ENCODE measurements around the gene BROX. TPM values are rescaled to one million over a fixed set of nuclear protein-coding genes. Genes with fewer than 3 reads are reported as not detected.

Gene BROX
- polyA plus RNA-seq, 2 of the 4 experiments (the other 2 are of a cell fraction): 9.9 to 20.1 TPM

DNA sequence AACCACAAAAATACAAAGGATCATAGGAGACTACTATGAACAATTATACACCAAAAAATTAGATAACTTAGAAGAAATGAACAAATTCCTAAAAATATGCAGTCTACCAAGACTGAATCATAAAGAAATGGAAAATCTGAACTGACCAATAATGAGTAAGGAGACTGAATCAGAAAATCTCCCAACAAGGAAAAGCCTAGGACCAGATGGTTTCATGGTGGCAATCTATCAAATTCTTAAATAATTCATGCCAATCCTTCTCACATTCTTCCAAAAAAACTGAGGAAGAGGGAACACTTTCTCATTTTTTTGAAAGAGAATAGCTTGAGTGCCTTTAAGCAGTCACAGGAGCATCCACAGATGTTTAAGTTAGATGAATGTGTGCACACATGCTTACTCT lies 70.7 kb downstream of the BROX start (continued):
- TF ChIP-seq, protein P1, sequence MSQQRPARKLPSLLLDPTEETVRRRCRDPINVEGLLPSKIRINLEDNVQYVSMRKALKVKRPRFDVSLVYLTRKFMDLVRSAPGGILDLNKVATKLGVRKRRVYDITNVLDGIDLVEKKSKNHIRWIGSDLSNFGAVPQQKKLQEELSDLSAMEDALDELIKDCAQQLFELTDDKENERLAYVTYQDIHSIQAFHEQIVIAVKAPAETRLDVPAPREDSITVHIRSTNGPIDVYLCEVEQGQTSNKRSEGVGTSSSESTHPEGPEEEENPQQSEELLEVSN (IDR thresholded peaks at IDR 0.05; ENCODE audit: borderline replicate concordance, low read depth): no peak
- TF ChIP-seq JUNB (IDR thresholded peaks at IDR 0.05) (no peak), RCOR1 (IDR thresholded peaks at IDR 0.05; ENCODE audit: low read depth, low read length) (no peak), GATA3 (IDR thresholded peaks at IDR 0.05; ENCODE audit: borderline replicate concordance) (no peak), RARB (CRISPR knock-in tag; IDR thresholded peaks at IDR 0.05) (no peak)

GRCh38 chr1:222784371-222784770 lies 72.0 kb downstream of the BROX start:
- no peak overlapping the region; the same call in 2 of the 3 replicates for H3K4me2 ChIP-seq

More at GRCh38 chr1:222784371-222784770, 72.0 kb downstream of the BROX start:
- ChIA-PET POLR2A (no interaction called here), CTCF (interaction anchor here (1.4 kb wide), 1 partner anchor 15 kb away, joined by 3 read pairs; no protein-coding TSS in a partner anchor)
- H3K4me1 ChIP-seq: peaks cover 5% of the 10 kb centered on the region; the same call in 1 of the 3 replicates
- ATAC-seq: no peak
- H3K4me3 ChIP-seq: no peak overlapping the region
- no peak for TF ChIP-seq RCOR1 (IDR thresholded peaks at IDR 0.05; ENCODE audit: low read depth, low read length)
- TF ChIP-seq, protein P2, sequence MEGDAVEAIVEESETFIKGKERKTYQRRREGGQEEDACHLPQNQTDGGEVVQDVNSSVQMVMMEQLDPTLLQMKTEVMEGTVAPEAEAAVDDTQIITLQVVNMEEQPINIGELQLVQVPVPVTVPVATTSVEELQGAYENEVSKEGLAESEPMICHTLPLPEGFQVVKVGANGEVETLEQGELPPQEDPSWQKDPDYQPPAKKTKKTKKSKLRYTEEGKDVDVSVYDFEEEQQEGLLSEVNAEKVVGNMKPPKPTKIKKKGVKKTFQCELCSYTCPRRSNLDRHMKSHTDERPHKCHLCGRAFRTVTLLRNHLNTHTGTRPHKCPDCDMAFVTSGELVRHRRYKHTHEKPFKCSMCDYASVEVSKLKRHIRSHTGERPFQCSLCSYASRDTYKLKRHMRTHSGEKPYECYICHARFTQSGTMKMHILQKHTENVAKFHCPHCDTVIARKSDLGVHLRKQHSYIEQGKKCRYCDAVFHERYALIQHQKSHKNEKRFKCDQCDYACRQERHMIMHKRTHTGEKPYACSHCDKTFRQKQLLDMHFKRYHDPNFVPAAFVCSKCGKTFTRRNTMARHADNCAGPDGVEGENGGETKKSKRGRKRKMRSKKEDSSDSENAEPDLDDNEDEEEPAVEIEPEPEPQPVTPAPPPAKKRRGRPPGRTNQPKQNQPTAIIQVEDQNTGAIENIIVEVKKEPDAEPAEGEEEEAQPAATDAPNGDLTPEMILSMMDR (IDR thresholded peaks at IDR 0.05): no peak
- TF ChIP-seq, protein P1 (IDR thresholded peaks at IDR 0.05; ENCODE audit: borderline replicate concordance, low read depth): no peak
- TF ChIP-seq MAZ (IDR thresholded peaks at IDR 0.05; ENCODE audit: borderline replicate concordance, low read depth, low read length): no peak
- TF ChIP-seq CBX8 (IDR thresholded peaks at IDR 0.05): no peak
- TF ChIP-seq, protein P3, sequence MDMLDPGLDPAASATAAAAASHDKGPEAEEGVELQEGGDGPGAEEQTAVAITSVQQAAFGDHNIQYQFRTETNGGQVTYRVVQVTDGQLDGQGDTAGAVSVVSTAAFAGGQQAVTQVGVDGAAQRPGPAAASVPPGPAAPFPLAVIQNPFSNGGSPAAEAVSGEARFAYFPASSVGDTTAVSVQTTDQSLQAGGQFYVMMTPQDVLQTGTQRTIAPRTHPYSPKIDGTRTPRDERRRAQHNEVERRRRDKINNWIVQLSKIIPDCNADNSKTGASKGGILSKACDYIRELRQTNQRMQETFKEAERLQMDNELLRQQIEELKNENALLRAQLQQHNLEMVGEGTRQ (IDR thresholded peaks at IDR 0.05): no peak
- no peak for TF ChIP-seq EHMT2 (IDR thresholded peaks at IDR 0.05; ENCODE audit: low read depth)
- TF ChIP-seq CEBPB (IDR thresholded peaks at IDR 0.05): no peak
- TF ChIP-seq ZNF302 (CRISPR knock-in tag; IDR thresholded peaks at IDR 0.05): no peak
- TF ChIP-seq CHD2 (IDR thresholded peaks at IDR 0.05; ENCODE audit: low read length, partially characterized antibody): no peak
- TF ChIP-seq HES2 (IDR thresholded peaks at IDR 0.05): no peak
- no peak for TF ChIP-seq ZSCAN20 (CRISPR knock-in tag; IDR thresholded peaks at IDR 0.05)
- TF ChIP-seq, protein P4, sequence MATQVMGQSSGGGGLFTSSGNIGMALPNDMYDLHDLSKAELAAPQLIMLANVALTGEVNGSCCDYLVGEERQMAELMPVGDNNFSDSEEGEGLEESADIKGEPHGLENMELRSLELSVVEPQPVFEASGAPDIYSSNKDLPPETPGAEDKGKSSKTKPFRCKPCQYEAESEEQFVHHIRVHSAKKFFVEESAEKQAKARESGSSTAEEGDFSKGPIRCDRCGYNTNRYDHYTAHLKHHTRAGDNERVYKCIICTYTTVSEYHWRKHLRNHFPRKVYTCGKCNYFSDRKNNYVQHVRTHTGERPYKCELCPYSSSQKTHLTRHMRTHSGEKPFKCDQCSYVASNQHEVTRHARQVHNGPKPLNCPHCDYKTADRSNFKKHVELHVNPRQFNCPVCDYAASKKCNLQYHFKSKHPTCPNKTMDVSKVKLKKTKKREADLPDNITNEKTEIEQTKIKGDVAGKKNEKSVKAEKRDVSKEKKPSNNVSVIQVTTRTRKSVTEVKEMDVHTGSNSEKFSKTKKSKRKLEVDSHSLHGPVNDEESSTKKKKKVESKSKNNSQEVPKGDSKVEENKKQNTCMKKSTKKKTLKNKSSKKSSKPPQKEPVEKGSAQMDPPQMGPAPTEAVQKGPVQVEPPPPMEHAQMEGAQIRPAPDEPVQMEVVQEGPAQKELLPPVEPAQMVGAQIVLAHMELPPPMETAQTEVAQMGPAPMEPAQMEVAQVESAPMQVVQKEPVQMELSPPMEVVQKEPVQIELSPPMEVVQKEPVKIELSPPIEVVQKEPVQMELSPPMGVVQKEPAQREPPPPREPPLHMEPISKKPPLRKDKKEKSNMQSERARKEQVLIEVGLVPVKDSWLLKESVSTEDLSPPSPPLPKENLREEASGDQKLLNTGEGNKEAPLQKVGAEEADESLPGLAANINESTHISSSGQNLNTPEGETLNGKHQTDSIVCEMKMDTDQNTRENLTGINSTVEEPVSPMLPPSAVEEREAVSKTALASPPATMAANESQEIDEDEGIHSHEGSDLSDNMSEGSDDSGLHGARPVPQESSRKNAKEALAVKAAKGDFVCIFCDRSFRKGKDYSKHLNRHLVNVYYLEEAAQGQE (IDR thresholded peaks at IDR 0.05): no peak
- no peak for TF ChIP-seq RAD21 (conservative IDR thresholded peaks at IDR 0.05 in 1 of 2, IDR thresholded peaks at IDR 0.05 in 1 of 2)
- no peak for TF ChIP-seq POLR2AphosphoS2 (conservative IDR thresholded peaks at IDR 0.05; ENCODE audit: low read length)
- no peak for TF ChIP-seq HDAC2 (IDR thresholded peaks at IDR 0.05)
- TF ChIP-seq, protein P5, sequence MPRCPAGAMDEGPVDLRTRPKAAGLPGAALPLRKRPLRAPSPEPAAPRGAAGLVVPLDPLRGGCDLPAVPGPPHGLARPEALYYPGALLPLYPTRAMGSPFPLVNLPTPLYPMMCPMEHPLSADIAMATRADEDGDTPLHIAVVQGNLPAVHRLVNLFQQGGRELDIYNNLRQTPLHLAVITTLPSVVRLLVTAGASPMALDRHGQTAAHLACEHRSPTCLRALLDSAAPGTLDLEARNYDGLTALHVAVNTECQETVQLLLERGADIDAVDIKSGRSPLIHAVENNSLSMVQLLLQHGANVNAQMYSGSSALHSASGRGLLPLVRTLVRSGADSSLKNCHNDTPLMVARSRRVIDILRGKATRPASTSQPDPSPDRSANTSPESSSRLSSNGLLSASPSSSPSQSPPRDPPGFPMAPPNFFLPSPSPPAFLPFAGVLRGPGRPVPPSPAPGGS (IDR thresholded peaks at IDR 0.05): no peak
- no peak for TF ChIP-seq ZC3H11A (IDR thresholded peaks at IDR 0.05)
- TF ChIP-seq EHF (CRISPR knock-in tag; IDR thresholded peaks at IDR 0.05): no peak
- no peaks in the 10 kb centered on the region for H3K9me3 ChIP-seq
- no peak for DNase-seq (ENCODE audit: low read depth in 1 of 2, low spot score in 1 of 2)
- WGBS (ENCODE audit: missing lambda C conversion rate): 36% methylated on average over 3 of the region's 3 CpGs
- H3K27ac ChIP-seq: no peak overlapping the region
- FAIRE-seq: no peak
